Measurements from ENCODE around the gene PQBP1. TPM values are rescaled to one million over a fixed set of nuclear protein-coding genes. Genes with fewer than 3 reads are reported as not detected.

PQBP1 gene, protein sequence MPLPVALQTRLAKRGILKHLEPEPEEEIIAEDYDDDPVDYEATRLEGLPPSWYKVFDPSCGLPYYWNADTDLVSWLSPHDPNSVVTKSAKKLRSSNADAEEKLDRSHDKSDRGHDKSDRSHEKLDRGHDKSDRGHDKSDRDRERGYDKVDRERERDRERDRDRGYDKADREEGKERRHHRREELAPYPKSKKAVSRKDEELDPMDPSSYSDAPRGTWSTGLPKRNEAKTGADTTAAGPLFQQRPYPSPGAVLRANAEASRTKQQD
- 80.9 and 99.4 TPM in 2 replicates for total RNA-seq (2016; rRNA removed; fragmentation: Illumina TruSeq; extraction: Trizol)
- total RNA-seq (2016; cell fraction: cytosol; rRNA removed; fragmentation: Illumina TruSeq; extraction: Trizol; ENCODE audit: low read depth) = 33.5 and 34.4 TPM in 2 replicates
- total RNA-seq (2016; cell fraction: insoluble cytoplasmic fraction; rRNA removed; fragmentation: Illumina TruSeq; extraction: Trizol) = 87.4 and 94.4 TPM in 2 replicates
- total RNA-seq (2016; cell fraction: membrane; rRNA removed; fragmentation: Illumina TruSeq; extraction: Trizol) = 35.6 and 39.4 TPM in 2 replicates
- total RNA-seq (2016; cell fraction: nucleus; rRNA removed; fragmentation: Illumina TruSeq; extraction: Trizol) = 40.0 and 41.7 TPM in 2 replicates
- 58.1 and 66.9 TPM in 2 replicates for polyA plus RNA-seq (2011; rRNA removed)
- 77.0 and 80.0 TPM in 2 replicates for polyA plus RNA-seq (2011; cell fraction: cytosol; rRNA removed)
- 123 and 131 TPM in 2 replicates for polyA plus RNA-seq (2011; cell fraction: nucleus; rRNA removed)
- 72.0 and 77.4 TPM in 2 replicates for polyA plus RNA-seq (2012)
- polyA plus RNA-seq (2016; cell fraction: cytosol; fragmentation: Illumina TruSeq; extraction: Trizol; ENCODE audit: low read depth) = 39.2 and 46.6 TPM in 2 replicates
- 111 and 112 TPM in 2 replicates for polyA plus RNA-seq (2016; cell fraction: insoluble cytoplasmic fraction; fragmentation: Illumina TruSeq; extraction: Trizol; ENCODE audit: low read depth)
- polyA plus RNA-seq (2016; cell fraction: membrane; fragmentation: Illumina TruSeq; extraction: Trizol; ENCODE audit: low read depth) = 42.4 and 43.0 TPM in 2 replicates
- polyA plus RNA-seq (2016; cell fraction: nucleus; fragmentation: Illumina TruSeq; extraction: Trizol; ENCODE audit: insufficient read depth, low read depth) = 101 and 103 TPM in 2 replicates
- polyA minus RNA-seq (2011; rRNA and poly(A)+ RNA removed; ENCODE audit: low replicate concordance) = 33.5 and 103 TPM in 2 replicates
- 32.2 and 41.4 TPM in 2 replicates for polyA minus RNA-seq (2011; cell fraction: cytosol; rRNA and poly(A)+ RNA removed)
- polyA minus RNA-seq (2011; cell fraction: nucleus; rRNA and poly(A)+ RNA removed) = 23.3 and 26.7 TPM in 2 replicates
- percentile 77 among the genes with signal in this experiment for Bru-seq, nascent RNA
- percentile 89 among the genes with signal in this experiment for BruChase-seq, experiment 1, labeled RNA remaining after a 6-hour chase
- percentile 82 among the genes with signal in this experiment for BruChase-seq, experiment 2, labeled RNA remaining after a 2-hour chase
- long read RNA-seq, experiment 1, transcript PQBP1-207 (7 exons, 1,020 nt) = major isoform, 37 of 84 reads
- long read RNA-seq, experiment 1, transcript PQBP1-216 (7 exons, 938 nt) = minor isoform, 21 of 84 reads
- long read RNA-seq, experiment 1, transcript PQBP1-203 (7 exons, 1,056 nt) = minor isoform, 14 of 84 reads
- long read RNA-seq, experiment 1, partial matches to known transcripts = 2 of 84 reads
- long read RNA-seq, experiment 1, other reads (novel, unspliced or antisense) = 5 of 84 reads
- long read RNA-seq, experiment 2, transcript PQBP1-203 (7 exons, 1,056 nt) = minor isoform, 18 of 184 reads
- long read RNA-seq, experiment 2, transcript PQBP1-216 (7 exons, 938 nt) = minor isoform, 34 of 184 reads
- long read RNA-seq, experiment 2, transcript PQBP1-207 (7 exons, 1,020 nt) = major isoform, 52 of 184 reads
- long read RNA-seq, experiment 2, partial matches to known transcripts = 51 of 184 reads
- long read RNA-seq, experiment 2, other reads (novel, unspliced or antisense) = 21 of 184 reads

DNA sequence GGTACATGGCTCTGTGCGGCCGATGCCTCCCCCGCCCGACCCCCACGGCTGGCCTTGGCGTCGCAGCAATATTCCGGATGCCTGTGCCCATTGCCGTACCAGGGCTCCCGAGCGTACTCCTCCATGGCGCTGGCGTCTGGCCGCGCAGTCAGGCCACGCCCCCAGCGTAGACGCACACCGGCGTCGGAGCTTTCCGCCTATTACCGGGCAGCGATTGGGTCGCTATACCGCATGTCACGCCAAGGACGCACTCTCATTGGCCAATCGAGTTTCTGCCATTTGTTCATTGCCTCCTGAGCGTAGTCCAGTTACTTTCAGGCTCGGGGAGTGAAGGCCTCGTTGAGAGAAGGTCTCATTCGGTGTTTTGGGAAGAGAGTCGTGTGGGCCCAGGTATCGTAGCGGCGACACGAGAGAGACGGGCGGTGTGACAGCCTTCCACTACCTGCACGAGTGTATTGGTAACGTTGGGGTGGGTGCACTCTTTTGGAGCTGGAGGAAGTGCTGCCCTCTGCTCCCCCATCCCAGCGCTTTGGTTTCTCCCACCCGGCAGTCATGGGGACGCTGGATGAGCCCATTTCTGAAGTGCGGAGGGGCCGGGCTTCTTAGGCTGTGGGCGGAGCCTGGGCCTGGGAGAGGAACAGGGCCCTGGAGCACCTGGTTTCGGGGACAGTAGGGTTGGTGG is at the start of gene PQBP1, which contains the start of gene TIMM17B:
PQBP1 (plus strand) TSS at position 306 of the 682 bp plus-strand sequence. CDS start 580 bp downstream, outside the sequence.
TIMM17B (minus strand) TSS at position 144 of the 682 bp plus-strand sequence; CDS start at position 125, 19 bp downstream.
- WGBS (ENCODE audit: low lambda C conversion rate) = 10% methylated on average over 2 of the region's 49 CpGs
- ChIA-PET POLR2A (interaction anchor here (0.7 to 3.1 kb wide), 16 partner anchors 10 to 293 kb away, joined by 3 to 42 read pairs (median 4); partner anchors contain the start of genes GRIPAP1, HDAC6, PCSK1N and PIM2), CTCF (ENCODE audit: low intra/inter-chr PET ratio, low total read pairs) (interaction anchor here (1.4 kb wide), 1 partner anchor 19 kb away, joined by 3 read pairs; no protein-coding TSS in a partner anchor)
- Histone ChIP-seq H3K4me2 (ENCODE audit: low read depth, low read length) (peak within 1 kb of the TSS; percentile 85), H4K20me1 (ENCODE audit: insufficient read depth, low read length) (no peaks in the 10 kb centered on the region; the same call in 1 of the 2 replicates), H3K79me2 (ENCODE audit: insufficient read depth, low read length) (peaks cover 29% of the 10 kb centered on the region), H3K4me1 (ENCODE audit: insufficient read depth, low read length) (peaks cover 30% of the 10 kb centered on the region), H3K36me3 (replicated peaks in 1 of 2; ENCODE audit: control insufficient read depth in 1 of 2, insufficient read depth in 2 of 2, low read length in 2 of 2) (peaks cover 7 to 12% of the 10 kb centered on the region in 2 experiments; a peak in 4 of 5 replicates), H3K9ac (ENCODE audit: insufficient read depth, low read depth, low read length) (peak within 1 kb of the TSS; percentile 94), H3K27me3 (ENCODE audit: control insufficient read depth in 1 of 2, insufficient read depth in 2 of 2, low read length in 2 of 2) (no peaks in the 10 kb centered on the region), H3K27ac (ENCODE audit: extremely low read length, insufficient read depth, low read length) (peak within 1 kb of the TSS; percentile 93), H3K4me3 (replicated peaks in 1 of 3; ENCODE audit: insufficient read depth in 1 of 3, low read depth in 2 of 3, low read length in 3 of 3) (peak within 1 kb of the TSS; percentile 72 to 80 (median 75); a peak in 5 of 6 replicates), H2AFZ (ENCODE audit: low read length) (no peak within 1 kb of the TSS), H3K9me3 (ENCODE audit: low read length) (no peaks in the 10 kb centered on the region)
- in situ Hi-C loops (cut with HindIII; ENCODE audit: extremely low pct_ligation_motif_present, low pct_unique_long_range_greater_than_20kb) = no loop called here
- peak; percentile 93 for DNase-seq (ENCODE audit: low spot score)
- intact Hi-C loops (cut with micrococcal nuclease; ENCODE audit: unreplicated experiment) = loop anchor here (2.0 kb wide), 1 partner anchor 19 kb away; no protein-coding TSS in a partner anchor
- no TSS peak for BruUV-seq (replicated peaks)
- peak; percentile 99 for FAIRE-seq
- ATAC-seq = peak; percentile 94
- TF ChIP-seq, protein P1, sequence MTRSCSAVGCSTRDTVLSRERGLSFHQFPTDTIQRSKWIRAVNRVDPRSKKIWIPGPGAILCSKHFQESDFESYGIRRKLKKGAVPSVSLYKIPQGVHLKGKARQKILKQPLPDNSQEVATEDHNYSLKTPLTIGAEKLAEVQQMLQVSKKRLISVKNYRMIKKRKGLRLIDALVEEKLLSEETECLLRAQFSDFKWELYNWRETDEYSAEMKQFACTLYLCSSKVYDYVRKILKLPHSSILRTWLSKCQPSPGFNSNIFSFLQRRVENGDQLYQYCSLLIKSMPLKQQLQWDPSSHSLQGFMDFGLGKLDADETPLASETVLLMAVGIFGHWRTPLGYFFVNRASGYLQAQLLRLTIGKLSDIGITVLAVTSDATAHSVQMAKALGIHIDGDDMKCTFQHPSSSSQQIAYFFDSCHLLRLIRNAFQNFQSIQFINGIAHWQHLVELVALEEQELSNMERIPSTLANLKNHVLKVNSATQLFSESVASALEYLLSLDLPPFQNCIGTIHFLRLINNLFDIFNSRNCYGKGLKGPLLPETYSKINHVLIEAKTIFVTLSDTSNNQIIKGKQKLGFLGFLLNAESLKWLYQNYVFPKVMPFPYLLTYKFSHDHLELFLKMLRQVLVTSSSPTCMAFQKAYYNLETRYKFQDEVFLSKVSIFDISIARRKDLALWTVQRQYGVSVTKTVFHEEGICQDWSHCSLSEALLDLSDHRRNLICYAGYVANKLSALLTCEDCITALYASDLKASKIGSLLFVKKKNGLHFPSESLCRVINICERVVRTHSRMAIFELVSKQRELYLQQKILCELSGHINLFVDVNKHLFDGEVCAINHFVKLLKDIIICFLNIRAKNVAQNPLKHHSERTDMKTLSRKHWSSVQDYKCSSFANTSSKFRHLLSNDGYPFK (CRISPR knock-in tag; IDR thresholded peaks at IDR 0.05; ENCODE audit: borderline replicate concordance) = peak; percentile 53; the same call in 1 of the 2 replicates
- TF ChIP-seq HOXA5 (CRISPR knock-in tag; IDR thresholded peaks at IDR 0.05) = 0 out of 2 replicates have a peak, but pooled peaks have one; percentile 4
- peak; percentile 36; the same call in 1 of the 2 replicates for TF ChIP-seq SALL1 (CRISPR knock-in tag; IDR thresholded peaks at IDR 0.05)
- peak; percentile 51 for TF ChIP-seq HOXA3 (CRISPR knock-in tag; IDR thresholded peaks at IDR 0.05)
- 0 out of 2 replicates have a peak, but pooled peaks have one; percentile 63 for TF ChIP-seq SNAPC2 (CRISPR knock-in tag; IDR thresholded peaks at IDR 0.05)
- TF ChIP-seq NRL (CRISPR knock-in tag; IDR thresholded peaks at IDR 0.05; ENCODE audit: borderline replicate concordance) = no peak
- peak; percentile 80 for TF ChIP-seq PHF8 (CRISPR knock-in tag; IDR thresholded peaks at IDR 0.05)
- TF ChIP-seq ZNF501 (CRISPR knock-in tag; IDR thresholded peaks at IDR 0.05) = peak; percentile 19; the same call in 1 of the 2 replicates
- TF ChIP-seq CCDC6 (CRISPR knock-in tag; IDR thresholded peaks at IDR 0.05) = no peak
- TF ChIP-seq, protein P2, sequence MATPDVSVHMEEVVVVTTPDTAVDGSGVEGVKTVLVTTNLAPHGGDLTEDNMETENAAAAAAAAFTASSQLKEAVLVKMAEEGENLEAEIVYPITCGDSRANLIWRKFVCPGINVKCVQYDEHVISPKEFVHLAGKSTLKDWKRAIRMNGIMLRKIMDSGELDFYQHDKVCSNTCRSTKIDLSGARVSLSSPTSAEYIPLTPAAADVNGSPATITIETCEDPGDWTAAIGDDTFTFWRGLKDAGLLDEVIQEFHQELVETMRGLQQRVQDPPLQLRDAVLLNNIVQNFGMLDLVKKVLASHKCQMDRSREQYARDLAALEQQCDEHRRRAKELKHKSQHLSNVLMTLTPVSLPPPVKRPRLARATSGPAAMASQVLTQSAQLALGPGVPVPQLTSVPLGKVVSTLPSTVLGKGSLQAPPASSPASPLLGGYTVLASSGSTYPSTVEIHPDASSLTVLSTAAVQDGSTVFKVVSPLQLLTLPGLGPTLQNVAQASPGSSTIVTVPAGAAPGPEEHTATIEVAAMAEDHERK (CRISPR knock-in tag; IDR thresholded peaks at IDR 0.05; ENCODE audit: low read depth) = peak; percentile 62; the same call in 1 of the 2 replicates
- 0 out of 2 replicates have a peak, but pooled peaks have one; percentile 21 for TF ChIP-seq SALL2 (CRISPR knock-in tag; IDR thresholded peaks at IDR 0.05)
